CD4-positive, alpha-beta T cell treated with Interleukin-17A for 4 hours (primary cell): Measurements from ENCODE around the gene GPC6.
"Not testable (repeated sequence)": the region's sequence is repeated elsewhere in the genome, so short reads cannot be mapped to it uniquely, and the experiment has no call there.

Experiments
- DNase-seq: peaks from one replicate; pipeline ENCODE4 v3.0.0-alpha.2; 2020; ENCODE audit warnings: mixed read lengths

The GPC6 gene

DNA sequence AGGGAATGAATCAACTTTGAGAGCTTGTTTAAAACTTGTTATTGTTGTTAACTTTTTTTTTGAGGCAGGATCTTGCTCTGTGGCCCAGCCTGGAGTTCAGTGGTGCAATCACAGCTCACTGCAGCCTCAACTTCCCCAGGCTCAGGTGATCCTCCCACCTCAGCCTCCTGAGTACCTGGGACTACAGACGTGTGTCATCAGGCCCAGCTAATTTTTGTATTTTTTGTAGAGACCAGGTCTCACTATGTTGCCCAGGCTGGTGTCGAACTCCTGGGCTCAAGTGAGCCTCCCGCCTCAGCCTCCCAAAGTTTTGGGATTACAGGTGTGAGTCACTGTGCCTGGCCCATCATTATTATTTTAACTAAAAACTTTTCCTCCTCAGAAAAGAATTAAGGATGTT is 1117.1 kb downstream of the GPC6 start:
- not testable (repeated sequence) for DNase-seq

DNA sequence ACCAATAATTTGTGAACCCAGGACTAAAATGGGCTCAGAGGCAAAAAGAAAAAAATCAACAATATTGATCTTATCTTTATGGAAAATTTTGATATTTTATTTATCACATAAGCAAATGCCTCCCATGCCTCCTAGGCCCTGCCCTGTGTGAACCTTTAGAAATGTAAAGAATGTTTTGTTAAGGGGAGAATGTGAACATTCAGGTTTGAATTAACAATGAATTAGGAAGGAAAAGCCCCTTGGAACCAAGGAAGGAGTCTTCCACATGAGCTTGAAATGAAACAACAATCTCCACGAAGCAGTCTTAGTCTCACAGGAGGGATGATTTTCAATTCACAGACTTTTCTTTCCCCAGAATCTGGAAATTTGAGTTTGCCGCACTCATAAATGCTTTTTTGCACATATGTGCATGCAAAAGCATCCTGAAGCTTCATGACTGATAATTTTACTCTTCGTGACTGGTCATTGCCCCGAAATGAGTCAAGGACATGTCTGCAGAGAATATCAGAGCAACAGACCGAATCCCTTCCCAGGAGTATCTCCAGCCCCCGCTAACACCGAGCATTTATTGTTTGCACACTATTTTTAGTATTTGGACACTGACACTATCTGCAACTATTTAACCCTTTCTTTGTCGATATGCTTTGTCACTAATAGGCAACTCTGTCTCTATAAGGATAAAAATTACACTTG is 1117.7 kb downstream of the GPC6 start:
- no peak for DNase-seq

- DNase-seq: no peak
Observed at GRCh38 chr13:94345374-94346195, 1119.0 kb downstream of the GPC6 start.

- no peak for DNase-seq
Observed at GRCh38 chr13:94346261-94347019, 1119.8 kb downstream of the GPC6 start.

DNA sequence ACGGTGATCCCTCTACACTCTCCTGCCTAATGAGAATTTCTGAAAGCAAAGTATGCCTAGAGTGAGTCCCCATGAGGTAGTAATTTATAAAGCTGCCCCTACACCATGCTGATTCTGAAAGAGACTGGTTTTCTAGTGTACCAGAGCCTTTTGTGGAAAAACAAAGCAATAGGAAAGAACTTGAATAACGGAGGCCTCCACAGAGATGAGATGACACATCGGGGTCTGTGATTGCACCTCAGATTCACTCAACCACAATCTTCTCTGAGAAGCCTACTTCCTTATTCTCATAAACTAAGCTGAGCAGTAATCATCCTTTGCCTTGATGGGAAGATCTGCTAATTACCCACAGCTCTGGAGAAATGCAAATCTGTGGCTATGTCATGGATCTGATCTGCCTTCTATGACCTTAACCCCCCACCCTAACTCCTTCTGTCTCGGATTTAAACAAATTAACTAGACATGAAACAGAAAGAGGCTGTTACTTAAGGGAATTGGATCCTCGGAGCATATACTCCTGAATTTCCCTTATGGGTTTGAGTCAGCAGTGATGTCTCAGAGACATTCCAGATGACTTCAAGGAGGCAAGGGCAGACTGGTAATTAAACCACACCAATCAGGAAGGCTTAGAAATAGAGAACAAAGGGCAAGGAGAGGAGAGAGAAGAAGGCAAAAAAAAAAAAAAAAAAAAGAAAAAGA is 1124.8 kb downstream of the GPC6 start:
- no peak for DNase-seq

DNA sequence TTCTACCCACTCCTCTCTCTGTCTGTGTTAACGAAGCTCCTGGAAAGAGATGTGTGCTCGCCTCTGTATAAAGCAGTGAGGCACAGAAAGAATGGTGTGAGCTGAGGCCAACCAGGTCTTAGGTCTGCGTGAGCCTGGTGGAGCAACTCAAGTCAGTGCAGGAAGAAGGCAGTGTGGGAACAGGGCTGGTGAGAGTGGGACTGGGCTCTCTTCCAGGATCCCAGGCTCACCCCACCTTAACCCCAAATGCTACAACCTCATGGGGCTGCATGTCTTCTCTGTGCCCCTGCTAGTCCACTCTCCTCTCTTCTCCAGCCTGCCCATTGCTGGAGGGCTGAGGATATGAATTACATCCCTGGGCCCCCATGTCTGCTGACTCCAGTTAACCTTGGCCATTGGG is 1125.5 kb downstream of the GPC6 start:
- DNase-seq: no peak

DNA sequence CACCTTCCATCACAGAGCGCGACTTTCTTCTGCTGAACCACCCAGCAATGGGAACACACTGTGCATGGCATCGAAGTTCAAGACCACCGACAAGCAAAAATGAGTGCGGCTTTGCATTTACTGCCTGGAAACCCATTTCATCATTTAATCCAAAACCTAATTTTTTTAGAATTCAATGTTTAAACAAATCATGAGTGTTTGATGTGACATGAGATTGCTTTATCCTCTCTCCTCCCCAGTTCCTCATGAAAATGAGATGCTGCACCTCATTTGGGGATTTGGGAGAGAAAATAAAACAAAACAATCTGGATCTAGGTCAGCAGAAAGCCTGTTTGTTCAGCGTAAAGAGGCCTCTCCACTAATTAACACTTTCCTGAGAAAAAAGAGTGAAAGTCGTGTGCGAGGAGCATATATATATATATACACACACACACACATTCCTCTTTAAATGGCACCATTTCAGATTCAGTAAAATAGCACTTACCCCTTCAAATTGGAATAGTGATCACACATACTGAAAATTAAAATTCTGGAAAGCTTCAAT is 1126.6 kb downstream of the GPC6 start:
- DNase-seq: no peak

GRCh38 chr13:94359875-94360274 is 1133.3 kb downstream of the GPC6 start:
- no peak for DNase-seq

DNA sequence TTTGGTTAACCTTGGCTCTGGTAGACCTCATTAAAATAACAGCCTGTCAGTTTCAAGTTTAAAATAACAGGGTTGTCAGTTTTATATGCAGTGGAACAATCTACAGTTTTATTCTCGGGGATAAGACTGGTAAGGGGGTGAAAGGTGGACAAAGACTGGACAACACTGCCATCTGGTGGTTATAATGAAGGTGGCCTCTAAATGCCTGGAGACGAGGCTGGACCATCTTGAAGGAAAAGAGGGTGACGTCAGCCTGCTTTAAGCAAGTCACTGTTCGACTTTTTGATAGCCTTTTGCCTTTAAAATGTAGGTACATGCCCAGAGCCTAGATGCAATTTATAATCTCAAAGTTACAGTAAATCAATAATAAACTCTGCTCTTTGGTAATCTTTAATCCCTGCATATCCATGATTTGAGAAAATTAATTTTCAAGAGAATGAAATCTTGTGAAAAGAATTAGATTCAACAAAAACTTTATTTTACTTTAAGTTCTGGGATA is 1135.9 kb downstream of the GPC6 start:
- peak; percentile 69 for DNase-seq

DNA sequence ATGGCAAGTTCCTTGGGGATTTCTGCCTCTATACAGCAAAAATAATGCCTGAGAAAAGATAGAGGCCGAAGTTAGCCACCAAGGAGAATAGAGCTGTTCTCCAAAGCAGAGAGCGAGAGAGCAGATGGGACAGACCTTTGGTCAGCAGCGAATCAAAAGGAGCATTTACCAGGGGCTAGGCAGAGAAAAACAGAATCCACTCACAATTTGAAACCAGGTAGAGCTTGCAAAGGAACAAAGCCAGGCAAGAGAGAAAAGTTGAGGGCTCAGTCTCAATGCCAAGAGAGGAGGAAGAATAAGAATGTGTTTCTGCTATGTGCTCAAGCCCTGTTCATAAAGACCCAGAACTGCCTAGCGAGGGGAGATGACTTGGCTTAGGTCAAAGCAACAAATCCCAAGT is 1140.1 kb downstream of the GPC6 start:
- DNase-seq: no peak

- no peak for DNase-seq
Observed at GRCh38 chr13:94369972-94370436, 1143.4 kb downstream of the GPC6 start.

DNA sequence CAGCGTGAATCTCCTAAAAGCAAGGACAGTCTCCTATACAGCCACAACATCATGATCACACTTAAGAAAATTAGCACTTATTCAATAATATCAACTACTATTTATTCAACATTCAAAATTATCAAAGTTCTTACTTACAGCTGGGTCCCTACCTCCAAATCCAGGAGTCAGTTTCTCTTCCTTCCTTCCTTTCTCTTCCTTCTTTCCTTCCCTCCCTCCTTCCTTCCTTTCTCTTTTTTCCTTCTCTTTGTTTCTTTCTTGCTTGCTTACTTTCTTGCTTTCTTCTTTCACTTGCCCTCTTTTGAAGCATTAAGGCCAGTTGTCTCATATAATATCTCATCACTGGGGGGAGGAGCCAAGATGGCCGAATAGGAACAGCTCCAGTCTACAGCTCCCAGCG is 1145.2 kb downstream of the GPC6 start:
- no peak for DNase-seq

- DNase-seq: no peak
Observed at GRCh38 chr13:94382517-94382916, 1155.9 kb downstream of the GPC6 start.

- no peak for DNase-seq
Observed at GRCh38 chr13:94382960-94383359, 1156.4 kb downstream of the GPC6 start.

GRCh38 chr13:94384231-94384905 is 1157.8 kb downstream of the GPC6 start:
- no peak for DNase-seq

GRCh38 chr13:94387047-94387446 is 1160.4 kb downstream of the GPC6 start:
- DNase-seq: no peak

DNA sequence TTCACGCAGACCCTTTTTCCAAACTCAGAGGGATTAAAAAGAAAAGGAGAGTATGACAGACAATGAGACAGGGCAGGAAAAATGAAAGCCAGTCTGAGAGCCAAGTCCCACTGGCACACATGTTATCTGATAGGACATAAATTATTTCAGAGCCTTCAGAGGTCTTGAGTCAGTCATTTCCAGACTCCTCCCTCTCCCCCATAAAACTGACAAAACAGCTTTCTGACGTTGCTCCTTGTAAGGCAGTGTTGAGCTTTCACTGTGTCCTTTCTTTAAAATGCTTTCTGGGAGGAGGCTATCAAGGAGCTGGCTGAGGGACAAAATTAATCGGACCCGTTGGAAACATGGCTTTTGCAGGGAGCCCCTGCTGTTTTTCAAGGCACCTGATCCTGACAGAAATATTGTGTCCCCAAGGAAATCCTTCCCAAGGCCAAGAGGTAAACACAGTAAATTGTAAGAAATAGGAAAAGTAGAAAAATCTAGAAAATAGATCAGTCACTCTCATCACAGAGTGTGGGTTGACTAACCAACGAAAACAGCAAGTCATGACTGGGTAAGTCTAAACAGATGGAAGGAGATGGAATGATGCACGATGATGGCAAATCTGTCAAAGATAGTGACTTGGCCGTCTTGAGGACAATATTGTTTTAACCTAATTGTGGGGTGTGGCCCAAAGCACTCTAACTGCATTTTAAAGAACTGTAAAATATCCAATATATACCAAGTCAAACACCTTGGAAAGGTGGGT is 1163.2 kb downstream of the GPC6 start:
- DNase-seq: no peak

DNA sequence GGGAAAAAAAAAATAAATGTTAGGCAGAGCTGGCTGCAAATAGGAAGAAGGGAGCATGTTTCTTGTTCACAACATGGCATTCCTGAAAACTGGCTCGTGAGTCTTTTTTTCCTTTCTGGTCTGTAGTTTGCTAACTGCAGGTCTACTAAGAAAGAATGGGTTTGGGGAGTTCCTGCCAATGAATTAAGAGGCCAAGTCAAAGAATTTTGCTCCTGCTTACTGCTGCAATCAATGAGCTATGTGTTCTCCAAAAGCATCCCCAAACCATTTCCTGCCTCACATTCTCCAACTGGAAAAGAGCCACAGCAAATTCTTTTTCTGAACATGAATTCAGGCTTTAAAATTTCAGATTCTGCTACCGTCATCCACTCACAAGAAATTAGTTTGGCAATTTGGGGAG is 1164.3 kb downstream of the GPC6 start:
- DNase-seq: no peak

- DNase-seq: no peak
Observed at GRCh38 chr13:94394723-94395122, 1168.1 kb downstream of the GPC6 start.

GRCh38 chr13:94395860-94396259 is 1169.3 kb downstream of the GPC6 start:
- DNase-seq: no peak

GRCh38 chr13:94399812-94400211 is 1173.2 kb downstream of the GPC6 start:
- DNase-seq: no peak
